SK-N-SH (cell line): Measurements from ENCODE around the gene SNRNP35. TPM values are rescaled to one million over a fixed set of nuclear protein-coding genes. Genes with fewer than 3 reads are reported as not detected.

ENCODE experiments used
- CTCF ChIA-PET: fragments of 300-600, 350-600 bp; formaldehyde crosslinking; extraction: SDS; loops from one replicate; lab custom pipeline; 2021; lab: Yijun Ruan, JAX
- POLR2A ChIA-PET: fragments of 350-600 bp; sonication (Branson Sonifier 250); formaldehyde crosslinking; extraction: SDS; loops from one replicate; lab custom pipeline; 2020; ENCODE audit warnings: antibody characterized with exemption, inconsistent platforms; lab: Yijun Ruan, JAX
- DNase-seq: peaks from one replicate; pipeline ENCODE4 v3.0.0; 2012
- H2AFZ ChIP-seq: fragments of 200-600 bp; sonication (generic); 2 replicates; pipeline ENCODE4 v1.8.1; 2016; ENCODE audit warnings: antibody characterized with exemption, mild to moderate bottlenecking, low read depth
- H3F3A ChIP-seq: fragments of 200-600 bp; sonication (generic); replicated peaks from 2 replicates; pipeline ENCODE3; 2016; ENCODE audit warnings: antibody characterized with exemption, mild to moderate bottlenecking; ENCODE audit not compliant: insufficient read depth
- H3K27ac ChIP-seq, 2 experiments: fragments of 200-500 bp in 1 of 2; fragments of 200-600 bp in 1 of 2; sonication (Bioruptor generic) in 1 of 2; sonication (generic), shearing (Covaris generic) in 1 of 2; 2 replicates each; pipeline versions ENCODE4 v1.5.1 to v1.6.1; 2014 to 2016; ENCODE audit warnings: low read depth in 2 of 2, inconsistent platforms in 1 of 2, low read length in 1 of 2, mild to moderate bottlenecking in 1 of 2, mixed read lengths in 1 of 2
- H3K27me3 ChIP-seq: fragments of 200-600 bp; sonication (generic), shearing (Covaris generic); 2 replicates; pipeline ENCODE4 v1.6.1; 2016; ENCODE audit warnings: mixed run types; ENCODE audit not compliant: insufficient read depth
- H3K36me3 ChIP-seq, 2 experiments: fragments of 200-500 bp in 1 of 2; fragments of 200-600 bp in 1 of 2; sonication (Bioruptor generic) in 1 of 2; sonication (generic) in 1 of 2; replicated peaks in 1 of 2; 2 replicates each; pipeline versions ENCODE3 to v1.5.1; 2014 to 2016; ENCODE audit warnings: low read length in 1 of 2, mild to moderate bottlenecking in 1 of 2; ENCODE audit not compliant: insufficient read depth in 2 of 2, control insufficient read depth in 1 of 2
- H3K4me1 ChIP-seq, 2 experiments: fragments of 200-500 bp in 1 of 2; fragments of 200-600 bp in 1 of 2; sonication (Bioruptor generic) in 1 of 2; sonication (generic), shearing (Covaris generic) in 1 of 2; 2 replicates each; pipeline versions ENCODE4 v1.5.1 to v1.6.1; 2014 to 2016; ENCODE audit warnings: low read depth in 1 of 2, low read length in 1 of 2, mixed run types in 1 of 2; ENCODE audit not compliant: insufficient read depth in 2 of 2, control insufficient read depth in 1 of 2
- H3K4me2 ChIP-seq: fragments of 200-600 bp; sonication (generic), shearing (Covaris generic); 2 replicates; pipeline ENCODE4 v1.6.1; 2017; ENCODE audit warnings: mixed run types
- H3K4me3 ChIP-seq, 2 experiments: fragments of 200-500 bp in 1 of 2; fragments of 200-600 bp in 1 of 2; sonication (Bioruptor generic) in 1 of 2; sonication (generic), shearing (Covaris generic) in 1 of 2; 2 replicates each; pipeline versions ENCODE4 v1.5.1 to v1.8.1; 2014 to 2016; ENCODE audit warnings: low read depth in 2 of 2, inconsistent platforms in 1 of 2, low read length in 1 of 2, mild to moderate bottlenecking in 1 of 2, mixed read lengths in 1 of 2, moderate library complexity in 1 of 2
- H3K79me2 ChIP-seq: fragments of 200-600 bp; sonication (generic); 2 replicates; pipeline ENCODE4 v1.8.1; 2017; ENCODE audit warnings: mild to moderate bottlenecking; ENCODE audit not compliant: insufficient read depth
- H3K9ac ChIP-seq: fragments of 200-600 bp; sonication (generic); 2 replicates; pipeline ENCODE4 v1.6.1; 2017; ENCODE audit warnings: mixed run types
- H3K9me2 ChIP-seq: fragments of 200-600 bp; sonication (generic); 2 replicates; pipeline ENCODE4 v1.6.1; 2017; ENCODE audit warnings: mixed run types
- H3K9me3 ChIP-seq: fragments of 200-600 bp; sonication (generic); 2 replicates; pipeline ENCODE4 v1.6.1; 2017; ENCODE audit warnings: mixed run types, mild to moderate bottlenecking, moderate library complexity
- H4K20me1 ChIP-seq: fragments of 200-600 bp; sonication (generic); 2 replicates; pipeline ENCODE4 v1.6.1; 2017; ENCODE audit warnings: mild to moderate bottlenecking, mixed run types; ENCODE audit not compliant: insufficient read depth
- ELF1 ChIP-seq: IDR thresholded peaks from 2 replicates; pipeline ENCODE4 v1.4.0; 2012
- EP300 ChIP-seq, 2 experiments: IDR thresholded peaks; 2 replicates each; pipeline versions ENCODE4 v1.4.0 to v1.6.1; 2012; ENCODE audit warnings: borderline replicate concordance in 1 of 2, low read depth in 1 of 2, low read length in 1 of 2
- EZH2phosphoT487 ChIP-seq: fragments of 200-600 bp; sonication (generic); IDR thresholded peaks from 2 replicates; pipeline ENCODE4 v1.6.1; 2017; ENCODE audit warnings: low read depth, mixed run types, mild to moderate bottlenecking, antibody characterized with exemption, moderate library complexity, borderline replicate concordance
- FOXJ3 ChIP-seq: sonication (generic); formaldehyde crosslinking; IDR thresholded peaks from 2 replicates; pipeline ENCODE4 v1.5.1; 2020; ENCODE audit warnings: mild to moderate bottlenecking, missing genetic modification reagents
- FOXM1 ChIP-seq: IDR thresholded peaks from 2 replicates; pipeline ENCODE4 v1.4.0; 2012; ENCODE audit warnings: low read depth, mild to moderate bottlenecking
- GATA2 ChIP-seq: sonication (generic); formaldehyde crosslinking; IDR thresholded peaks from 2 replicates; pipeline ENCODE4 v1.5.0; 2020; ENCODE audit warnings: mild to moderate bottlenecking, missing genetic modification reagents
- IRF3 ChIP-seq: fragments of 150-350 bp; IDR thresholded peaks from 2 replicates; pipeline ENCODE4 v1.6.1; 2016; ENCODE audit warnings: mild to moderate bottlenecking, low read depth, low read length
- JUND ChIP-seq: IDR thresholded peaks from 2 replicates; pipeline ENCODE4 v1.4.0; 2012
- MEF2A ChIP-seq: IDR thresholded peaks from 2 replicates; pipeline ENCODE4 v1.4.0; 2012; ENCODE audit warnings: low read depth, borderline replicate concordance
- PBX3 ChIP-seq: IDR thresholded peaks from 2 replicates; pipeline ENCODE4; 2012
- RCOR1 ChIP-seq: fragments of 150-350 bp; IDR thresholded peaks from 2 replicates; pipeline ENCODE4 v1.6.1; 2017; ENCODE audit warnings: antibody characterized with exemption, low read length
- RFX5 ChIP-seq: IDR thresholded peaks from 2 replicates; pipeline ENCODE4 v1.6.1; 2012; ENCODE audit warnings: mild to moderate bottlenecking, improper control_type of control experiment, low read length
- SMC3 ChIP-seq: IDR thresholded peaks from 2 replicates; pipeline ENCODE4 v1.6.1; 2012; ENCODE audit warnings: low read depth, low read length, improper control_type of control experiment
- TAF1 ChIP-seq: IDR thresholded peaks from 2 replicates; pipeline ENCODE4 v1.6.1; 2012; ENCODE audit warnings: low read depth, mild to moderate bottlenecking, low read length, moderate library complexity, borderline replicate concordance
- TCF12 ChIP-seq: IDR thresholded peaks from 2 replicates; pipeline ENCODE4 v1.4.0; 2012
- YY1 ChIP-seq: IDR thresholded peaks from 2 replicates; pipeline ENCODE4 v1.4.0; 2012; ENCODE audit warnings: low read depth, mild to moderate bottlenecking
- ZBTB33 ChIP-seq: IDR thresholded peaks from 2 replicates; pipeline ENCODE4 v1.4.0; 2012; ENCODE audit warnings: low read depth, borderline replicate concordance
- WGBS: methylation state at CpG from one replicate; pipeline ENCODE4 v1.1.6; 2017; ENCODE audit warnings: low lambda C conversion rate; 5-methylcytosine and 5-hydroxymethylcytosine counted together
- polyA plus RNA-seq, 3 experiments: library from polyadenylated mRNA; depleted of rRNA; stranded (reverse); fragments of >200 nt; gene quantifications; 2 replicates each; pipeline ENCODE4 v1.2.3, GENCODE V29; 2012
- TF ChIP-seq, protein P1 (sequence below): IDR thresholded peaks from 2 replicates; pipeline ENCODE4 v1.4.0; 2012; ENCODE audit warnings: low read depth
- TF ChIP-seq, protein P2 (sequence below): fragments of 150-350 bp; IDR thresholded peaks from 2 replicates; pipeline ENCODE4 v1.6.1; 2017; ENCODE audit warnings: antibody characterized with exemption, low read length, low read depth, borderline replicate concordance

SNRNP35 gene
- polyA plus RNA-seq, 1 of the 3 experiments (the other 2 are of a cell fraction) = 13.1 TPM

GRCh38 chr12:123483602-123484248 lies 25.8 kb downstream of the SNRNP35 start:
- no peak overlapping the region for H3K4me2 ChIP-seq
- POLR2A ChIA-PET = no interaction called here

DNA sequence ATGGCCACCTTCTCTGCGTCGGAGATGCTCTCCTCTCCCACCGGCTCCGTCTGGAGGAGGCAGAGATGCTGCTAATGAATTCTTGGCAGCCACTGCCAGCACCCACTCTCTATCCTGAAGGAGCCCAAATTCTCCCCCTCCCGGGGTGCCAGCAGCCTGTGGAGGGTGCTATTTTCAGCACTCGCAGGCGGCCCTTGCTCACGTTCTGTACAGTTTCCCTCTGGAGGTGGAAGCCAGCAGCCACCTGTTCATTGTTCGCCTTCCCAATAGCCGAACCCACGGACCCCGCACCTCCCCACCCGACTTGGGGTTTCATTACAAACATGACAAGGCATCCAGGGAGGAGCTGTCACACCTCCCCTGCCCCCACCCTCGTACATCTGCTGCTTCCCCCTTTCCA lies 27.8 kb downstream of the SNRNP35 start:
- no peak overlapping the region for H2AFZ ChIP-seq
- ChIA-PET CTCF (no interaction called here), POLR2A (interaction anchor here (1.1 kb wide), 1 partner anchor 11 kb away, joined by 3 read pairs; no protein-coding TSS in a partner anchor)
- no peak for DNase-seq
- TF ChIP-seq TAF1 = no peak
- no peak for TF ChIP-seq ZBTB33
- TF ChIP-seq RCOR1 = no peak
- no peak for TF ChIP-seq FOXJ3 (CRISPR knock-in tag)
- no peak for TF ChIP-seq MEF2A
- no peaks in the 10 kb centered on the region for H3K9me2 ChIP-seq
- H3K4me1 ChIP-seq = no peaks in the 10 kb centered on the region
- H3K4me2 ChIP-seq = no peak overlapping the region
- no peaks in the 10 kb centered on the region for H3K27me3 ChIP-seq
- no peaks in the 10 kb centered on the region for H3K9me3 ChIP-seq
- H3K27ac ChIP-seq = no peak overlapping the region
- peaks cover 2% of the 10 kb centered on the region for H3F3A ChIP-seq
- no peaks in the 10 kb centered on the region for H3K79me2 ChIP-seq
- no peaks in the 10 kb centered on the region for H4K20me1 ChIP-seq
- H3K4me3 ChIP-seq = no peak overlapping the region
- H3K36me3 ChIP-seq = peaks cover 0 to 7% of the 10 kb centered on the region in 2 experiments
- WGBS = 92% methylated on average over 10 of the region's 14 CpGs
- no peak overlapping the region for H3K9ac ChIP-seq

More at GRCh38 chr12:123483602-123484248, 25.8 kb downstream of the SNRNP35 start:
- H4K20me1 ChIP-seq = no peaks in the 10 kb centered on the region
- CTCF ChIA-PET = interaction anchor here (0.8 kb wide), 1 partner anchor 99 kb away, joined by 3 read pairs; no protein-coding TSS in a partner anchor
- H3K27me3 ChIP-seq = no peaks in the 10 kb centered on the region
- no peak overlapping the region for H3K27ac ChIP-seq
- H3K9me3 ChIP-seq = no peaks in the 10 kb centered on the region
- H3K4me3 ChIP-seq = no peak overlapping the region
- H2AFZ ChIP-seq = no peak overlapping the region
- peaks cover 14% of the 10 kb centered on the region for H3F3A ChIP-seq
- peaks cover 4 to 7% of the 10 kb centered on the region in 2 experiments for H3K36me3 ChIP-seq
- WGBS = 90% methylated on average over 17 of the region's 18 CpGs
- DNase-seq = no peak
- H3K79me2 ChIP-seq = no peaks in the 10 kb centered on the region
- no peaks in the 10 kb centered on the region for H3K9me2 ChIP-seq
- peaks cover 0 to 6% of the 10 kb centered on the region in 2 experiments; a peak in 1 of 4 replicates for H3K4me1 ChIP-seq
- no peak for TF ChIP-seq MEF2A
- TF ChIP-seq IRF3 = no peak
- TF ChIP-seq RFX5 = no peak
- TF ChIP-seq PBX3 = no peak
- TF ChIP-seq YY1 = no peak
- TF ChIP-seq, protein P1, sequence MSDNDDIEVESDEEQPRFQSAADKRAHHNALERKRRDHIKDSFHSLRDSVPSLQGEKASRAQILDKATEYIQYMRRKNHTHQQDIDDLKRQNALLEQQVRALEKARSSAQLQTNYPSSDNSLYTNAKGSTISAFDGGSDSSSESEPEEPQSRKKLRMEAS = no peak
- TF ChIP-seq ELF1 = no peak
- TF ChIP-seq FOXM1 = no peak
- TF ChIP-seq JUND = no peak
- no peak for TF ChIP-seq GATA2 (CRISPR knock-in tag)
- no peak for TF ChIP-seq TCF12
- TF ChIP-seq, protein P2, sequence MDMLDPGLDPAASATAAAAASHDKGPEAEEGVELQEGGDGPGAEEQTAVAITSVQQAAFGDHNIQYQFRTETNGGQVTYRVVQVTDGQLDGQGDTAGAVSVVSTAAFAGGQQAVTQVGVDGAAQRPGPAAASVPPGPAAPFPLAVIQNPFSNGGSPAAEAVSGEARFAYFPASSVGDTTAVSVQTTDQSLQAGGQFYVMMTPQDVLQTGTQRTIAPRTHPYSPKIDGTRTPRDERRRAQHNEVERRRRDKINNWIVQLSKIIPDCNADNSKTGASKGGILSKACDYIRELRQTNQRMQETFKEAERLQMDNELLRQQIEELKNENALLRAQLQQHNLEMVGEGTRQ = no peak
- no peak for TF ChIP-seq EP300 (IDR thresholded peaks at IDR 0.05; ENCODE audit: borderline replicate concordance in 1 of 2, low read depth in 1 of 2, low read length in 1 of 2)
- no peak for TF ChIP-seq SMC3
- TF ChIP-seq EZH2phosphoT487 = no peak
- H3K9ac ChIP-seq = no peak overlapping the region
